K562 (cell line): ENCODE results near the gene RAE1. TPM values are rescaled to one million over a fixed set of nuclear protein-coding genes. Genes with fewer than 3 reads are reported as not detected.

Experiments
- ASH1L ChIP-seq: fragments of 450-650 bp; IDR thresholded peaks from 2 replicates; pipeline ENCODE4 v1.6.1; 2018; ENCODE audit warnings: borderline replicate concordance, mild to moderate bottlenecking, low read depth; ENCODE audit not compliant: partially characterized antibody
- BHLHE40 ChIP-seq: IDR thresholded peaks from 2 replicates; pipeline ENCODE4 v1.6.1; 2011; ENCODE audit warnings: low read length, improper control_type of control experiment
- CCNT2 ChIP-seq: IDR thresholded peaks from 2 replicates; pipeline ENCODE4 v1.6.1; 2011; ENCODE audit warnings: borderline replicate concordance, low read depth, mild to moderate bottlenecking, moderate library complexity, mixed read lengths, low read length; ENCODE audit not compliant: insufficient read length; ENCODE audit errors: extremely low read depth
- DIDO1 ChIP-seq: fragments of 450-650 bp; IDR thresholded peaks from 2 replicates; pipeline ENCODE4 v1.6.1; 2016; ENCODE audit warnings: low read depth, missing biosample characterization, missing genetic modification characterization
- HLTF ChIP-seq: fragments of 450-650 bp; IDR thresholded peaks from 2 replicates; pipeline ENCODE4 v1.6.1; 2016
- HSF4 ChIP-seq: fragments of 250-450 bp; sonication (Bioruptor Pico); IDR thresholded peaks from 2 replicates; pipeline ENCODE4 v2.1.2; 2022; ENCODE audit warnings: mild to moderate bottlenecking, moderate library complexity, borderline replicate concordance
- MAZ ChIP-seq, 2 experiments: fragments of 450-650 bp in 1 of 2; sonication (generic) in 1 of 2; formaldehyde crosslinking; IDR thresholded peaks in 1 of 2; conservative IDR thresholded peaks in 1 of 2; 2 replicates each; pipeline versions ENCODE4 v1.4.0 to v1.5.0; 2020; ENCODE audit warnings: mild to moderate bottlenecking in 1 of 2, missing genetic modification reagents in 1 of 2
- NR2F6 ChIP-seq: fragments of 450-650 bp; formaldehyde crosslinking; IDR thresholded peaks from 2 replicates; pipeline ENCODE4 v1.4.0; 2020; ENCODE audit warnings: mild to moderate bottlenecking
- PHB2 ChIP-seq: fragments of 450-650 bp; IDR thresholded peaks from 2 replicates; pipeline ENCODE4 v1.6.1; 2017; ENCODE audit warnings: low read depth
- SNRNP70 ChIP-seq: fragments of 200-400 bp; formaldehyde crosslinking; optimal IDR thresholded peaks from 2 replicates; pipeline ENCODE3; 2017; ENCODE audit warnings: low read depth, low read length
- polyA plus RNA-seq, 8 experiments: library from polyadenylated mRNA; depleted of rRNA in 4 of 8; stranded (reverse) in 5 of 8; unstranded in 3 of 8; fragments of >200 nt; fragmentation: Nextera tagmentation in 2 of 8; fragmentation: Illumina TruSeq in 1 of 8; extraction: Ambion mirVana in 2 of 8; extraction: Trizol in 1 of 8; gene quantifications; 2 replicates each; pipeline versions ENCODE4 v1.2.1 to v1.2.3, GENCODE V29; 2011 to 2014; ENCODE audit warnings: inconsistent platforms in 1 of 8, missing spikeins in 1 of 8
- total RNA-seq, 7 experiments: library from RNA; depleted of rRNA in 6 of 7; stranded (reverse); fragments of >200 nt in 6 of 7; fragmentation: Illumina TruSeq in 2 of 7; extraction: Trizol in 2 of 7; gene quantifications; 2 replicates each; pipeline versions ENCODE4 v1.2.1 to v1.2.3, GENCODE V29; 2011 to 2021; ENCODE audit warnings: low replicate concordance in 1 of 7
- TF ChIP-seq, protein P1 (sequence below): fragments of 450-650 bp; IDR thresholded peaks from 2 replicates; pipeline ENCODE4 v1.6.1; 2017; ENCODE audit warnings: antibody characterized with exemption, mild to moderate bottlenecking
- TF ChIP-seq, protein P2 (sequence below): sonication (generic); formaldehyde crosslinking; IDR thresholded peaks from 2 replicates; pipeline ENCODE4 v1.8.1; 2023; ENCODE audit warnings: mild to moderate bottlenecking, missing genetic modification reagents
- TF ChIP-seq, protein P3 (sequence below): sonication (generic); formaldehyde crosslinking; IDR thresholded peaks from 2 replicates; pipeline ENCODE4 v1.8.1; 2023; ENCODE audit warnings: mild to moderate bottlenecking, missing genetic modification reagents
- TF ChIP-seq, protein P4 (sequence below): sonication (generic); IDR thresholded peaks from 2 replicates; pipeline ENCODE4 v1.6.1; 2016
- TF ChIP-seq, protein P5 (sequence below): IDR thresholded peaks from 3 replicates; pipeline ENCODE4 v1.6.1; 2011; ENCODE audit warnings: borderline replicate concordance, mild to moderate bottlenecking; ENCODE audit not compliant: insufficient read length, insufficient read depth

The RAE1 gene
- total and polyA plus RNA-seq, 9 of the 15 experiments (the other 6 are each of a cell fraction or from before 2014, with no cell fraction given), result 33.7 to 248 (median 77.7) TPM

DNA sequence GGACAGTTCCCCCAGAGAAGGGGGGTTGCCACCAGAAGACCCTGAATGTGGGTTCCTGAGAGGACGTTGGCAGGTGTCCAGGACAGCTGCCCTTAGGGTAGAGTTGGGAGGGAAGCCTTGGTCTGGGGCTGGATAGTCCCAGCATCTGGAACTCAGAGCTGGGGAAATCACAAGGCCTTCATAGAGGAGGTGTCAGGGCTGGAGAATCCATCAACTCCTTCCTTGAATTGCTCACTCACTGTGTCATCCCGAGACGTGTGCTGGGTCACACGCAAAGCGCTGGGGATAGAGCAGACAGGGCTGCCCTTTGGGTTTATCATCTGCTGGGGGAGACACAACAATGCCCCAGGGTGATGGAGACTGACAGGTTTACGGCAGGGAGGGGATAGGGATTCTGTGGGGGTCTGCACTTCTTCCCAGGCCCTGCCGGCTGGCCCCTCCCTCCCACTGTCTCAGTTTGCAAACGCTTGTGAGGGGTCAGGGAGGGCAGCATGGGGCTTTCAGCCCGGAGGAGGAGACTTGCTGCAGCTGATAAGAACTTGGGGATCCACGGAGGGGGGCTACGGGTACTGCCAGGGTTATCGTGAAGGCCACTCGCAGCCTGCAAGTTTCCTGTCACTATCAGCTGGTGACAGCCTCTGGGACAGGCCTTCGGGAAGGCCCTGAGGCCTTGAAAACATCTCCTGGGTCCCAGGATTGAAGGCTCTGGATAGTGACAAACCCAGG, 58.8 kb downstream of the RAE1 start (continued):
- TF ChIP-seq, protein P1, sequence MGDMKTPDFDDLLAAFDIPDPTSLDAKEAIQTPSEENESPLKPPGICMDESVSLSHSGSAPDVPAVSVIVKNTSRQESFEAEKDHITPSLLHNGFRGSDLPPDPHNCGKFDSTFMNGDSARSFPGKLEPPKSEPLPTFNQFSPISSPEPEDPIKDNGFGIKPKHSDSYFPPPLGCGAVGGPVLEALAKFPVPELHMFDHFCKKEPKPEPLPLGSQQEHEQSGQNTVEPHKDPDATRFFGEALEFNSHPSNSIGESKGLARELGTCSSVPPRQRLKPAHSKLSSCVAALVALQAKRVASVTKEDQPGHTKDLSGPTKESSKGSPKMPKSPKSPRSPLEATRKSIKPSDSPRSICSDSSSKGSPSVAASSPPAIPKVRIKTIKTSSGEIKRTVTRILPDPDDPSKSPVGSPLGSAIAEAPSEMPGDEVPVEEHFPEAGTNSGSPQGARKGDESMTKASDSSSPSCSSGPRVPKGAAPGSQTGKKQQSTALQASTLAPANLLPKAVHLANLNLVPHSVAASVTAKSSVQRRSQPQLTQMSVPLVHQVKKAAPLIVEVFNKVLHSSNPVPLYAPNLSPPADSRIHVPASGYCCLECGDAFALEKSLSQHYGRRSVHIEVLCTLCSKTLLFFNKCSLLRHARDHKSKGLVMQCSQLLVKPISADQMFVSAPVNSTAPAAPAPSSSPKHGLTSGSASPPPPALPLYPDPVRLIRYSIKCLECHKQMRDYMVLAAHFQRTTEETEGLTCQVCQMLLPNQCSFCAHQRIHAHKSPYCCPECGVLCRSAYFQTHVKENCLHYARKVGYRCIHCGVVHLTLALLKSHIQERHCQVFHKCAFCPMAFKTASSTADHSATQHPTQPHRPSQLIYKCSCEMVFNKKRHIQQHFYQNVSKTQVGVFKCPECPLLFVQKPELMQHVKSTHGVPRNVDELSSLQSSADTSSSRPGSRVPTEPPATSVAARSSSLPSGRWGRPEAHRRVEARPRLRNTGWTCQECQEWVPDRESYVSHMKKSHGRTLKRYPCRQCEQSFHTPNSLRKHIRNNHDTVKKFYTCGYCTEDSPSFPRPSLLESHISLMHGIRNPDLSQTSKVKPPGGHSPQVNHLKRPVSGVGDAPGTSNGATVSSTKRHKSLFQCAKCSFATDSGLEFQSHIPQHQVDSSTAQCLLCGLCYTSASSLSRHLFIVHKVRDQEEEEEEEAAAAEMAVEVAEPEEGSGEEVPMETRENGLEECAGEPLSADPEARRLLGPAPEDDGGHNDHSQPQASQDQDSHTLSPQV, result peak; percentile 71
- TF ChIP-seq, protein P2, sequence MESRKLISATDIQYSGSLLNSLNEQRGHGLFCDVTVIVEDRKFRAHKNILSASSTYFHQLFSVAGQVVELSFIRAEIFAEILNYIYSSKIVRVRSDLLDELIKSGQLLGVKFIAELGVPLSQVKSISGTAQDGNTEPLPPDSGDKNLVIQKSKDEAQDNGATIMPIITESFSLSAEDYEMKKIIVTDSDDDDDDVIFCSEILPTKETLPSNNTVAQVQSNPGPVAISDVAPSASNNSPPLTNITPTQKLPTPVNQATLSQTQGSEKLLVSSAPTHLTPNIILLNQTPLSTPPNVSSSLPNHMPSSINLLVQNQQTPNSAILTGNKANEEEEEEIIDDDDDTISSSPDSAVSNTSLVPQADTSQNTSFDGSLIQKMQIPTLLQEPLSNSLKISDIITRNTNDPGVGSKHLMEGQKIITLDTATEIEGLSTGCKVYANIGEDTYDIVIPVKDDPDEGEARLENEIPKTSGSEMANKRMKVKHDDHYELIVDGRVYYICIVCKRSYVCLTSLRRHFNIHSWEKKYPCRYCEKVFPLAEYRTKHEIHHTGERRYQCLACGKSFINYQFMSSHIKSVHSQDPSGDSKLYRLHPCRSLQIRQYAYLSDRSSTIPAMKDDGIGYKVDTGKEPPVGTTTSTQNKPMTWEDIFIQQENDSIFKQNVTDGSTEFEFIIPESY (CRISPR knock-in tag), result peak; percentile 59
- TF ChIP-seq HSF4 (CRISPR knock-in tag), result no peak
- TF ChIP-seq ASH1L, result no peak
- TF ChIP-seq, protein P3, sequence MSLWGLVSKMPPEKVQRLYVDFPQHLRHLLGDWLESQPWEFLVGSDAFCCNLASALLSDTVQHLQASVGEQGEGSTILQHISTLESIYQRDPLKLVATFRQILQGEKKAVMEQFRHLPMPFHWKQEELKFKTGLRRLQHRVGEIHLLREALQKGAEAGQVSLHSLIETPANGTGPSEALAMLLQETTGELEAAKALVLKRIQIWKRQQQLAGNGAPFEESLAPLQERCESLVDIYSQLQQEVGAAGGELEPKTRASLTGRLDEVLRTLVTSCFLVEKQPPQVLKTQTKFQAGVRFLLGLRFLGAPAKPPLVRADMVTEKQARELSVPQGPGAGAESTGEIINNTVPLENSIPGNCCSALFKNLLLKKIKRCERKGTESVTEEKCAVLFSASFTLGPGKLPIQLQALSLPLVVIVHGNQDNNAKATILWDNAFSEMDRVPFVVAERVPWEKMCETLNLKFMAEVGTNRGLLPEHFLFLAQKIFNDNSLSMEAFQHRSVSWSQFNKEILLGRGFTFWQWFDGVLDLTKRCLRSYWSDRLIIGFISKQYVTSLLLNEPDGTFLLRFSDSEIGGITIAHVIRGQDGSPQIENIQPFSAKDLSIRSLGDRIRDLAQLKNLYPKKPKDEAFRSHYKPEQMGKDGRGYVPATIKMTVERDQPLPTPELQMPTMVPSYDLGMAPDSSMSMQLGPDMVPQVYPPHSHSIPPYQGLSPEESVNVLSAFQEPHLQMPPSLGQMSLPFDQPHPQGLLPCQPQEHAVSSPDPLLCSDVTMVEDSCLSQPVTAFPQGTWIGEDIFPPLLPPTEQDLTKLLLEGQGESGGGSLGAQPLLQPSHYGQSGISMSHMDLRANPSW (CRISPR knock-in tag), result no peak
- peak; percentile 71 to 90; a peak in 3 of 4 replicates for TF ChIP-seq MAZ (CRISPR knock-in tag; conservative IDR thresholded peaks at IDR 0.05 in 1 of 2, IDR thresholded peaks at IDR 0.05 in 1 of 2)
- peak; percentile 83 for TF ChIP-seq BHLHE40
- peak; percentile 85 for TF ChIP-seq PHB2
- peak; percentile 98 for TF ChIP-seq CCNT2
- no peak; the same call in 1 of the 2 replicates for TF ChIP-seq DIDO1 (tag)
- TF ChIP-seq, protein P4, sequence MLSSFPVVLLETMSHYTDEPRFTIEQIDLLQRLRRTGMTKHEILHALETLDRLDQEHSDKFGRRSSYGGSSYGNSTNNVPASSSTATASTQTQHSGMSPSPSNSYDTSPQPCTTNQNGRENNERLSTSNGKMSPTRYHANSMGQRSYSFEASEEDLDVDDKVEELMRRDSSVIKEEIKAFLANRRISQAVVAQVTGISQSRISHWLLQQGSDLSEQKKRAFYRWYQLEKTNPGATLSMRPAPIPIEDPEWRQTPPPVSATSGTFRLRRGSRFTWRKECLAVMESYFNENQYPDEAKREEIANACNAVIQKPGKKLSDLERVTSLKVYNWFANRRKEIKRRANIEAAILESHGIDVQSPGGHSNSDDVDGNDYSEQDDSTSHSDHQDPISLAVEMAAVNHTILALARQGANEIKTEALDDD, result no peak
- TF ChIP-seq HLTF, result peak; percentile 66; the same call in 1 of the 2 replicates
- TF ChIP-seq NR2F6 (CRISPR knock-in tag), result 0 out of 2 replicates have a peak, but pooled peaks have one; percentile 10
- no peak for TF ChIP-seq SNRNP70
- TF ChIP-seq, protein P5, sequence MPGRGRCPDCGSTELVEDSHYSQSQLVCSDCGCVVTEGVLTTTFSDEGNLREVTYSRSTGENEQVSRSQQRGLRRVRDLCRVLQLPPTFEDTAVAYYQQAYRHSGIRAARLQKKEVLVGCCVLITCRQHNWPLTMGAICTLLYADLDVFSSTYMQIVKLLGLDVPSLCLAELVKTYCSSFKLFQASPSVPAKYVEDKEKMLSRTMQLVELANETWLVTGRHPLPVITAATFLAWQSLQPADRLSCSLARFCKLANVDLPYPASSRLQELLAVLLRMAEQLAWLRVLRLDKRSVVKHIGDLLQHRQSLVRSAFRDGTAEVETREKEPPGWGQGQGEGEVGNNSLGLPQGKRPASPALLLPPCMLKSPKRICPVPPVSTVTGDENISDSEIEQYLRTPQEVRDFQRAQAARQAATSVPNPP, result no peak
